BE2C (cell line): ENCODE data around the gene CADM2.

Source experiments
- DNase-seq: peaks from one replicate; pipeline ENCODE4 v3.0.0-alpha.2; 2020
- H3K27me3 ChIP-seq: fragments of 250-450 bp; sonication (Bioruptor Pico); 2 replicates; pipeline ENCODE4 v1.5.1; 2020; ENCODE audit warnings: mild to moderate bottlenecking
- H3K36me3 ChIP-seq: fragments of 250-450 bp; sonication (Bioruptor Pico); 2 replicates; pipeline ENCODE4 v1.5.1; 2020; ENCODE audit warnings: mild to moderate bottlenecking
- H3K4me1 ChIP-seq: fragments of 250-450 bp; sonication (Bioruptor Pico); 2 replicates; pipeline ENCODE4 v1.5.1; 2020
- H3K4me3 ChIP-seq: 2 replicates; pipeline ENCODE4 v1.5.1; 2011; ENCODE audit warnings: low read depth, low read length
- H3K9me3 ChIP-seq: fragments of 250-450 bp; sonication (Bioruptor Pico); 2 replicates; pipeline ENCODE4 v1.5.1; 2020
- CTCF ChIP-seq: IDR thresholded peaks from 2 replicates; pipeline ENCODE4 v1.5.1; 2012; ENCODE audit warnings: mild to moderate bottlenecking, low read depth, low read length

Gene CADM2

DNA sequence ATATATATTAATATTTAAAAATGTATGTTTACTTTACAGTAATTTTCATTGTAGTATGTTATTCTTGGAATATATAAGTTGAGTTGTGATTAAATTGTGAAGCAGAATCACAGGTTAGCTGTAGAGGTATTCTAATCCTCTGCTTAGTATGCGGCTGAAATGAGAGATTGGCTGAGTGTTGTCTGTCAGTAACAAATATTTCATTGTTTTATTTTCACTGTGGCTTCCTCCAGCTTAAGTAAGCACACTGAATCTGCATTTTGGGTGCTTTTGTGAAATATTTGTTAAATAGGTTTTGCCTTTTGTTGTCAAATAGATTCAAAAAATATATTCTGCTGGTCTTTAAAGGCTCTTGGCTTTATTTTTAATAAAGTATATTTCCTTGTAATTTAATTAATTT lies 357.5 kb downstream of the CADM2 start:
- Histone ChIP-seq H3K4me3 (no peak overlapping the region), H3K36me3 (no peaks in the 10 kb centered on the region), H3K9me3 (no peaks in the 10 kb centered on the region), H3K27me3 (no peaks in the 10 kb centered on the region), H3K4me1 (no peaks in the 10 kb centered on the region)
- no peak for TF ChIP-seq CTCF
- no peak for DNase-seq

- Histone ChIP-seq H3K4me3 (no peak overlapping the region), H3K4me1 (no peaks in the 10 kb centered on the region; the same call in 1 of the 2 replicates), H3K27me3 (no peaks in the 10 kb centered on the region), H3K36me3 (no peaks in the 10 kb centered on the region), H3K9me3 (no peaks in the 10 kb centered on the region)
- no peak for TF ChIP-seq CTCF
- no peak for DNase-seq
Measured at GRCh38 chr3:85321892-85322291, 363.1 kb downstream of the CADM2 start.

DNA sequence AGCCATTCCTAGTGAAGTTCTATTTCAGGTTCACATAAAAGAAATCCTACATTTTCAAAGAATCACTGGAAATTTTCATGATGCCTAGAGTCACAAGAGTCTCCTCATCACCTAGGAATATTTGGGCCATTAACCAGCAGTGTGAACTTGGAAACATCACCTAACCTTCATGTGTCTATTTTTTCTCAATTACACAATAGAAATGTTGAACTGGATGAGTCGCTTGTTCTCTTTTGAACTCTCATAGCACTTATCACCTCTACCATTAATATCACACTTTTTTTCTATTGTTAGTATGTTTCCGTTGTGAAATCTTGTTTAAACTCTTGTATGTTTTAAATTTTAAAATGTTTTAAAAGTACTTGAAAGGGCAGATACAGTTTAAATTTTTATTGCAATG lies 371.3 kb downstream of the CADM2 start:
- Histone ChIP-seq H3K4me1 (no peaks in the 10 kb centered on the region), H3K36me3 (no peaks in the 10 kb centered on the region), H3K4me3 (no peak overlapping the region), H3K27me3 (no peaks in the 10 kb centered on the region), H3K9me3 (no peaks in the 10 kb centered on the region)
- DNase-seq = no peak
- no peak for TF ChIP-seq CTCF

DNA sequence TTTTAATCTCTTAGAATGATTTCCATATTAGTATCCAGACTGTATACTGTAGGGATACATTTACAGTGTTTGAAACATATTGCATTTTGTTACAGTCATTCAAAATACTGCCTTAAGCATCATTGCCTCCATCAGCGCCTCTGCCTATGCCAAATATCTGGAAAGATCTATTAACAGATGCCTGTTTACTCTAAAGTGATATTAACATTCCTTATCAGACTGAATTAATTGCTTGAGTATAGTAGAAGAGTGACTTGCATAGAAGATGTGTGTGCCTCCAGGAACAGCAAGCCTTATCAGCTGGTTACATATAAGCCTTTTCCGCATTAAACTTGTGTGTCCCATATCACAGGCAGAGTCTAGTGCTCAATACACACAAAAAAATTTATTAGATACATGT lies 379.1 kb downstream of the CADM2 start:
- no peak for TF ChIP-seq CTCF
- DNase-seq = peak; percentile 28
- H3K36me3 ChIP-seq = no peaks in the 10 kb centered on the region; the same call in 1 of the 2 replicates
- H3K4me1 ChIP-seq = peaks cover 17% of the 10 kb centered on the region
- H3K4me3 ChIP-seq = no peak overlapping the region
- H3K9me3 ChIP-seq = no peaks in the 10 kb centered on the region
- no peaks in the 10 kb centered on the region for H3K27me3 ChIP-seq

GRCh38 chr3:85342915-85343314 lies 384.1 kb downstream of the CADM2 start:
- no peaks in the 10 kb centered on the region; the same call in 1 of the 2 replicates for H3K36me3 ChIP-seq
- H3K27me3 ChIP-seq = no peaks in the 10 kb centered on the region
- DNase-seq = peak; percentile 62
- peaks cover 11% of the 10 kb centered on the region for H3K4me1 ChIP-seq
- H3K4me3 ChIP-seq = no peak overlapping the region
- no peaks in the 10 kb centered on the region for H3K9me3 ChIP-seq
- peak; percentile 89 for TF ChIP-seq CTCF

DNA sequence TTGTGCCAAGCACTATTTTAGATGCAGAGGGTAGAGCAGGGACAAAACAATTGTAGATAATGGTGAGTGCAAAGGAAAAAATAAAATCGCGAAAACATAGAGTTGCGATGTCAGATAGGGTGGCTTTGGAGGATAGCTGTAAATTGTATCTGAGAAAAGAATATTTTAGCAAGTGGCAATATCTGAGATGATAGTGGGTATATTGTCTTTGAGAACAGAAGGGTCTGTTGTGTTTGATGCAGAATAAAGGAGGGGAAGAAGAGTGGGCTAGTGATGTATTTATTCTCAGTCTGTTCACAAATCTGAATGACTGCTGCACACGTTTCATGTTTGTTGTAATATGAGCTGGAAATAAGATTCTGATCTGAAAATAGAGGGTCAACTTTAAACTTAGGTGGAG lies 396.8 kb downstream of the CADM2 start:
- TF ChIP-seq CTCF = no peak
- peaks cover 4% of the 10 kb centered on the region; the same call in 1 of the 2 replicates for H3K4me1 ChIP-seq
- no peaks in the 10 kb centered on the region for H3K9me3 ChIP-seq
- no peaks in the 10 kb centered on the region for H3K36me3 ChIP-seq
- no peak overlapping the region for H3K4me3 ChIP-seq
- no peaks in the 10 kb centered on the region for H3K27me3 ChIP-seq
- DNase-seq = no peak
